Stimulated activated CD4-positive, alpha-beta T cell treated with anti-CD3 and anti-CD28 coated beads, Interleukin-4, amount 100 ng/mL, for 24 hours (primary cell): ENCODE data around the gene PRDM2.

Experiments
- DNase-seq: peaks from one replicate; pipeline ENCODE4 v3.0.0-alpha.2; 2020

Gene PRDM2

GRCh38 chr1:13818926-13819325 is 118.9 kb downstream of the PRDM2 start:
- DNase-seq, result no peak

- no peak for DNase-seq
Observed at GRCh38 chr1:13819642-13820041, 119.7 kb downstream of the PRDM2 start.

- DNase-seq, result no peak
Observed at GRCh38 chr1:13820055-13820454, 120.1 kb downstream of the PRDM2 start.

- no peak for DNase-seq
Observed at GRCh38 chr1:13820456-13820855, 120.5 kb downstream of the PRDM2 start.

GRCh38 chr1:13823126-13823880 is 123.3 kb downstream of the PRDM2 start:
- no peak for DNase-seq

GRCh38 chr1:13823936-13824335 is 123.9 kb downstream of the PRDM2 start:
- no peak for DNase-seq

- DNase-seq, result no peak
Observed at GRCh38 chr1:13824626-13825025, 124.6 kb downstream of the PRDM2 start.

GRCh38 chr1:13825033-13825432 is 125.0 kb downstream of the PRDM2 start:
- DNase-seq, result no peak

GRCh38 chr1:13826009-13826408 is 126.0 kb downstream of the PRDM2 start:
- DNase-seq, result no peak

GRCh38 chr1:13826591-13826990 is 126.6 kb downstream of the PRDM2 start:
- DNase-seq, result no peak

- DNase-seq, result peak; percentile 22
Observed at GRCh38 chr1:13828454-13829151, 128.6 kb downstream of the PRDM2 start.

GRCh38 chr1:13829152-13829769 is 129.3 kb downstream of the PRDM2 start:
- DNase-seq, result no peak

GRCh38 chr1:13830170-13830569 is 130.2 kb downstream of the PRDM2 start:
- DNase-seq, result no peak

GRCh38 chr1:13830616-13831280 is 130.8 kb downstream of the PRDM2 start:
- DNase-seq, result no peak

- no peak for DNase-seq
Observed at GRCh38 chr1:13832100-13832499, 132.1 kb downstream of the PRDM2 start.

GRCh38 chr1:13832536-13832935 is 132.5 kb downstream of the PRDM2 start:
- no peak for DNase-seq

- DNase-seq, result no peak
Observed at GRCh38 chr1:13836136-13836535, 136.1 kb downstream of the PRDM2 start.

- DNase-seq, result no peak
Observed at GRCh38 chr1:13836631-13837030, 136.6 kb downstream of the PRDM2 start.

- no peak for DNase-seq
Observed at GRCh38 chr1:13838236-13838635, 138.2 kb downstream of the PRDM2 start.

GRCh38 chr1:13842497-13842896 is 142.5 kb downstream of the PRDM2 start:
- DNase-seq, result no peak

- DNase-seq, result no peak
Observed at GRCh38 chr1:13851726-13852125, 151.7 kb downstream of the PRDM2 start.

GRCh38 chr1:13855554-13855953 is 155.6 kb downstream of the PRDM2 start:
- no peak for DNase-seq

GRCh38 chr1:13860031-13860430 is 160.0 kb downstream of the PRDM2 start:
- no peak for DNase-seq

GRCh38 chr1:13864760-13865159 is 164.8 kb downstream of the PRDM2 start:
- no peak for DNase-seq
